ENCODE data around the gene URB1.

Gene URB1

DNA sequence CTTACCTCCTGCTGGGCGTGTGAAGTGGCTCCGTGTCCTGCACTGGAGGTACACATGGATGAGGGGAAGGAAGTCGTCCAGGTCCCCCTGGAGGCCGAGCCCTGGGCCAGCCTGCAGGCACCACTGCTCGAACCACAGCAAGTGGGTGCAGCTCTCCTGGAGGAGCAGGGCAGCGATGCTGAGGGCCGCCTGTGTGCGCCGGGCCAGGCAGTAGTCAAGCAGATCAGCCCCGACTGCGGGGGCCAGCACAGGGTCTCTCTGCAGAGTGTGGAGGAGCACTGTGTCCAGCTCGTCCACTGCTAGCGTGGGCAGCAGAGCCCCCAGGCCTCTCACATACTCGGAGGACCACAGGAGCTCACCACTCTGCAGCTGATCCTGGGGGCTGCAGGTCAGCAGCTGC lies 45.9 kb downstream of the URB1 start:
- Histone ChIP-seq H3K36me3 (ENCODE audit: control insufficient read depth in 2 of 2, insufficient read depth in 1 of 2, low read length in 2 of 2) (peaks cover 25 to 99% of the 10 kb centered on the region in 2 experiments), H3K4me3 (ENCODE audit: low read depth, low read length) (no peak overlapping the region), H3K27ac (ENCODE audit: extremely low read depth, low read depth, low read length) (no peak overlapping the region), H3K9me3 (ENCODE audit: control insufficient read depth, insufficient read depth, low read depth, low read length) (no peaks in the 10 kb centered on the region), H3K4me1 (ENCODE audit: control insufficient read depth, insufficient read depth, low read length) (no peaks in the 10 kb centered on the region)
- ChIA-PET CTCF (interaction anchor here (1.0 kb wide), 1 partner anchor 10 kb away, joined by 3 read pairs; no protein-coding TSS in a partner anchor), POLR2A (no interaction called here)
- TF ChIP-seq ZNF670 (tag by site-specific recombination; IDR thresholded peaks at IDR 0.05; ENCODE audit: low read depth) (no peak), ZNF404 (tag by site-specific recombination; IDR thresholded peaks at IDR 0.05) (no peak), ZNF561 (tag by site-specific recombination; IDR thresholded peaks at IDR 0.05; ENCODE audit: borderline replicate concordance) (no peak), ZNF23 (tag by site-specific recombination; IDR thresholded peaks at IDR 0.05; ENCODE audit: borderline replicate concordance) (no peak), PRDM1 (tag by site-specific recombination; IDR thresholded peaks at IDR 0.05) (no peak), SCRT1 (tag by site-specific recombination; IDR thresholded peaks at IDR 0.05; ENCODE audit: borderline replicate concordance) (no peak), ZNF37A (tag by site-specific recombination; IDR thresholded peaks at IDR 0.05) (no peak), TSHZ1 (tag by site-specific recombination; IDR thresholded peaks at IDR 0.05; ENCODE audit: borderline replicate concordance) (no peak), TRIM28 (IDR thresholded peaks at IDR 0.05; ENCODE audit: borderline replicate concordance, low read length) (no peak), ZNF473 (tag by site-specific recombination; IDR thresholded peaks at IDR 0.05) (no peak), ZNF623 (tag by site-specific recombination; IDR thresholded peaks at IDR 0.05) (no peak), ZNF248 (tag by site-specific recombination; IDR thresholded peaks at IDR 0.05) (no peak), ZNF354C (tag by site-specific recombination; IDR thresholded peaks at IDR 0.05; ENCODE audit: borderline replicate concordance, low read depth) (no peak), PRDM10 (tag by site-specific recombination; IDR thresholded peaks at IDR 0.05) (no peak)
- TF ChIP-seq, protein P1, sequence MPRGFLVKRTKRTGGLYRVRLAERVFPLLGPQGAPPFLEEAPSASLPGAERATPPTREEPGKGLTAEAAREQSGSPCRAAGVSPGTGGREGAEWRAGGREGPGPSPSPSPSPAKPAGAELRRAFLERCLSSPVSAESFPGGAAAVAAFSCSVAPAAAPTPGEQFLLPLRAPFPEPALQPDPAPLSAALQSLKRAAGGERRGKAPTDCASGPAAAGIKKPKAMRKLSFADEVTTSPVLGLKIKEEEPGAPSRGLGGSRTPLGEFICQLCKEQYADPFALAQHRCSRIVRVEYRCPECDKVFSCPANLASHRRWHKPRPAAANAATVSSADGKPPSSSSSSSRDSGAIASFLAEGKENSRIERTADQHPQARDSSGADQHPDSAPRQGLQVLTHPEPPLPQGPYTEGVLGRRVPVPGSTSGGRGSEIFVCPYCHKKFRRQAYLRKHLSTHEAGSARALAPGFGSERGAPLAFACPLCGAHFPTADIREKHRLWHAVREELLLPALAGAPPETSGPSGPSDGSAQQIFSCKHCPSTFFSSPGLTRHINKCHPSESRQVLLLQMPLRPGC (tag by site-specific recombination; IDR thresholded peaks at IDR 0.05): no peak
- TF ChIP-seq, protein P2, sequence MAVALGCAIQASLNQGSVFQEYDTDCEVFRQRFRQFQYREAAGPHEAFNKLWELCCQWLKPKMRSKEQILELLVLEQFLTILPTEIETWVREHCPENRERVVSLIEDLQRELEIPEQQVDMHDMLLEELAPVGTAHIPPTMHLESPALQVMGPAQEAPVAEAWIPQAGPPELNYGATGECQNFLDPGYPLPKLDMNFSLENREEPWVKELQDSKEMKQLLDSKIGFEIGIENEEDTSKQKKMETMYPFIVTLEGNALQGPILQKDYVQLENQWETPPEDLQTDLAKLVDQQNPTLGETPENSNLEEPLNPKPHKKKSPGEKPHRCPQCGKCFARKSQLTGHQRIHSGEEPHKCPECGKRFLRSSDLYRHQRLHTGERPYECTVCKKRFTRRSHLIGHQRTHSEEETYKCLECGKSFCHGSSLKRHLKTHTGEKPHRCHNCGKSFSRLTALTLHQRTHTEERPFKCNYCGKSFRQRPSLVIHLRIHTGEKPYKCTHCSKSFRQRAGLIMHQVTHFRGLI (tag by site-specific recombination; IDR thresholded peaks at IDR 0.05): no peak

All from HEK293 (cell line).